ENCODE data around the gene TRIO.
"Not testable (repeated sequence)": the region's sequence is repeated elsewhere in the genome, so short reads cannot be mapped to it uniquely, and the experiment has no call there.

Gene TRIO

DNA sequence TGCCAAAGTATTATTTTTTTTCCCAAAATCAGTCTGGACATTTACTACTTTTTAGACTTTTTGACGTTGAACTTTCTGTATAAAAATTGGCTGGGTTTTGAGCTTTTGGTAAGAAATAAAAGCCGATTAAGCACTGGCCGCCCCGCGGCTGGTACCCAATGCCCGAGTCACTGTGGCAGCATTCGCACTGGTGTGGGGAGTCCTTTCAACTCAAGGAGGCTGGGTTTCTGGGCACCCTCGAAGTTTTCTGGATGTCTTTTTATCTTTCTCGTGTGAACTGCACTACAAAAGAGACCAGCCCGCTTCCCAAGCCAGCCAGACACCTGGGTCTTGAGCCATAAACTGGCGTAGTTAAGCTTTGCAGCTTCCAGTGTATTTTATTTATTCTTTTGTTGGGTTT is 366.4 kb downstream of the TRIO start:
- DNase-seq (ENCODE audit: low spot score) = no peak

- DNase-seq (ENCODE audit: low spot score) = no peak
Measured at GRCh38 chr5:14510156-14510734, 367.1 kb downstream of the TRIO start.

GRCh38 chr5:14510880-14511279 is 367.7 kb downstream of the TRIO start:
- no peak for DNase-seq (ENCODE audit: low spot score)

DNA sequence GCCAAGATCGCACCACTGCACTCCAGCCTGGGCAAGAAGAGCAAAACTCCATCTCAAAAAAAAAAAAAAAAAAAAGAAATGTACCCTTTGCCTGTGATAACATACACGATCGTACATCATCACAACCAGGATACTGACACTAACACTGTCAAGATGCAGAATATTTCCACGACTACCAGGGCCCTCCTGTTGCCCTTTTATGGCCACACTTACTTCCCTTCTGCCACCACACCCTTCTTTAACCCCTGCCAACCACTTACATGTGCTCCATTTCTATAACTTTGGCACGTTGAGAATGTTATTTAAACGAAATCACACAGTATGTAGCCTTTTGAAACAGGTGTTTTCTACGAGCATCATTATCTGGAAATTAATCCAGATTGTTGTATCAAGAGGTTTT is 369.4 kb downstream of the TRIO start:
- DNase-seq (ENCODE audit: low spot score) = no peak

DNA sequence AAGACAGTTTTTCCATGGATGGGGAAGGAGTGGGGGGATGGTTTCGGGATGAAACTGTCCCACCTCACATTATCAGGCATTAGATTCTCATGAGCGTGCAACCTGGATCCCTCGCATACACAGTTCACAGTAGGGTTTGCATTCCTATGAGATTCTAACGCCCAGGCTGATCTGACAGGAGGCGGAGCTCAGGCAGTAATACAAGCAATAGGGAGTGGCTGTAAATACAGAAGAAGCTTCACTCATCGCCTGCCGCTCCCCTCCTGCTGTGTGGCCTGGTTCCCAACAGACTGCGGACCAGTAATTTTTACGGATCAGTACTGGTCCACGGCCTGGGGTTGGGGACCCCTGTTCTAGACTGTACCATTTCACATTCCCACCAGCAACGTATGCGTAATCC is 370.1 kb downstream of the TRIO start:
- no peak for DNase-seq (ENCODE audit: low spot score)

GRCh38 chr5:14516901-14517300 is 373.8 kb downstream of the TRIO start:
- DNase-seq (ENCODE audit: low spot score) = no peak

DNA sequence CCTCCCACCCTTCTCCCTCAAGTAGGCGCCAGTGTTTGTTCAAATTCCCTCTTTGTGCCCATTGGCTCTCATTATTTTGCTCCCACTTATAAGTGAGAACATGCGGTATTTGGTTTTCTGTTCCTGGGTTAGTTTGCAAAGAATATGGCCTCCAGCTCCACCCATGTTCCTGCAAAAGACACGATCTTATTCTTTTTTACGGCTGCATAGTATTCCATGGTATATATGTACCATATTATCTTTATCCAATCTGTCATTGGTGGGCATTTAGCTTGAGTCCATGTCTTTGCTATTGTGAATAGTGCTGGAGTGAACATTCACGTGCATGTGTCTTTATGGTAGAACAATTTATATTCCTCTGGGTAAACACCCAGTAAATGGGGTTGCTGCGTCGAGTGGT is 375.5 kb downstream of the TRIO start:
- DNase-seq (ENCODE audit: low spot score) = no peak

DNA sequence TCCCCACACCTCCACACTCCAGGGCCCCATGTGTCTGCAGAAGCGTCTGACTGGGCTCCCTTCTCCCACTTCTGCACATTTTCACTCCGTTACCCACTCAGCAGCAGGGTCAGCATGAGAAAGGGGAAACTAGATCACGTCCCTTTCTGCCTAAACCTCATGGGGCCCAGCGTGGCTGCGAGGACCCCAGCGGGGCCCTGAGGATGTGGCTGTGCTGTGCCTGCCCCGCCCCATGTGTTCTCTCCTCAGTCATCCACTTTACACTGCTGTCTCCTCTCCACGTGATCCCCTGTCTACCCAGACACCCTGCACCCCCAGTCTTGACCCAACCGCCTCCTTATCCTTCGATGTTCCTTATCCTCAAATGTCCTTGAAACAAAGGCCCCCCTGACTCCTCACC is 378.6 kb downstream of the TRIO start:
- DNase-seq (ENCODE audit: low spot score) = no peak

- DNase-seq (ENCODE audit: low spot score) = no peak
Measured at GRCh38 chr5:14522721-14523120, 379.6 kb downstream of the TRIO start.

- DNase-seq (ENCODE audit: low spot score) = no peak
Measured at GRCh38 chr5:14523243-14524034, 380.3 kb downstream of the TRIO start.

- DNase-seq (ENCODE audit: low spot score) = no peak
Measured at GRCh38 chr5:14525397-14525796, 382.3 kb downstream of the TRIO start.

DNA sequence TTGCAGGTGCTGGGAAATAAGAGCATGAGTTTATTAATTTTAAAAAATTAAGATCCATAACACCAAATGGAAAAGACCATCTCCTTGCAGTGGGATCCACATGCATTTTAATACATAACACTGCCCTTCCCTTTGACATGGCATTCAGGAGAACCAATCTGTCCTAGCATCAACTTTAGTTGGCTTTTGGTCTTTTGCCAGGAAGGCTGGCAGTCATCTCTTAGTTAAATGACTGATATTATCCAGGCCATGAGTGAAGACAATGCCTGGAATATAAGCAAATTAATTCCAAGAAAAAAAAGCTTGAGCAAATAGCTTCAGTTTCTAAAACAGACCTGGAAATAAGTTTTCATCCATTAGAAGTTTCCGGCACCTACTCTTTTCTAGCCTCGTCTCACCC is 383.4 kb downstream of the TRIO start:
- DNase-seq (ENCODE audit: low spot score) = no peak

DNA sequence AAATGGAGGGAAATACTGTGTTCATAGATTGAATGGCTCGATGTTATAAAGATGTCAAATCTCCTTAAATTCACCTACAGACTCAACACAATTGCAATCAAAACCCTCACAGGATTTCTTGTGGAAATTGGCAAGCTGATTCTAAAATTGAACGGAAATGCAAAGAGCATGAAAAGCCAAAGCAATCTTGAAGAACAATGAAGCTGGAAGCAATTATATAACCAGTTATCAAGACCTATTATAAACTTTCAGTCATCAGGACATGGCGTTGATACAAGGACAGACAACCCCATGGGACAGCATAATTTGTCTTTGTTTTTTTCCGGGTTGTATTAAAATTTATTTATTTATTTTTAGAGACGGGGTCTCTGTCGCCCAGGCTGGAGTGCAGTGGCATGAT is 385.0 kb downstream of the TRIO start:
- no peak for DNase-seq (ENCODE audit: low spot score)

DNA sequence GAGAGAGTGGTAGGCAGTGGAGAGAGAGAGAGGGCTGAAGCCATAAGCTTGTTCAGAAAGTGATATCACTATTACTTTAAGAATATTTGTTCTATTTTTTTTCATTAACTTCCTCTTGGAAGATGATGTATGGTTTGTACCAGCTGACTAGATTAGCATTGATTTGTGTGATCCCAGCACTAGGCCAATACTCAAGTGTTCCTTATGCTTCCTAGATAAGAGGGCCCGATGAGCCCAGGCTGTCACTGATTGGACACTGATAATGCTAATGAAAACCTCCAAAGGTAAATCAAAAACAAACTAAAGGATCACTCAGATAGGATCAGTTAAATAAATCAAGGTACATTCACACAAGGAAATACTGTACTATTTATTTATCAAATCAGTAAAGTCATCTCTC is 385.8 kb downstream of the TRIO start:
- no peak for DNase-seq (ENCODE audit: low spot score)

GRCh38 chr5:14531668-14532067 is 388.5 kb downstream of the TRIO start:
- DNase-seq (ENCODE audit: low spot score) = no peak

DNA sequence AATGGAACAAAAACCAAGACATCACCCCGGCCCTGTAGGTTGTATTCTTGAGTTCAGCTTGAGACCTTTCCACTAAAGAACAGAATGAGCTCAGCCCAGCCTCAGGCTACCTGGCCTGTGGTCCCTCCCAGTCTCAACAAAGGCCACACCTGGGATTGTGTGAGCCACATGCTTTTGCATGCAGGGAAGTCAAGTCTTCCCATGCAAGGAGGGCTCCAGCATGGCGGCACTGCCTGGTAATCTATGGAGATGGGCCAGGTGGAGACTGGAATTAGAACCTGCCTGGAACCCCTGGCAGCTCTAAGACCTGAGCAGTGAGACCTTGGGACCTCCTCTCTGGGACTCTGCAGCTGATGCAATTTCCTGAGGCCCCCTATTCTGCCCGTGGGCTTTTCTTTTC is 389.0 kb downstream of the TRIO start:
- no peak for DNase-seq (ENCODE audit: low spot score)

DNA sequence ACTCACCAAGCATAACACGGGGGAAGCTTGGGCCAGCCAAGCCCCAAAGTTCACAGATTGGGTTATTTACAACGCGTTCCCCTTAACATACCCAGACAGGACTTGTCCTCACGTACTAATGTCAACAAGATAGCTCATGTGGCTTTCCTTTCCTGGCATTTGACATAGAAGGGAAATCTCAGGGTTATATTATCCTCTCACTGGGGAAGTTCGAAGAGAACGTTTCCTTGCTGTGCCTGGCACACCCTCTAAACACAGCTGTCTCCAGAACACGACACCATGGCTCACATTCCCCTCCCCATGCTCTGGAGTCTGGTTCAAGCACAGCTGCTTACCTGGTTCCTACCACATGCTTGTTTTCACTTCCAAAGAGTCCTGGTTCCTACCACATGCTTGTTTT is 391.6 kb downstream of the TRIO start:
- DNase-seq (ENCODE audit: low spot score) = no peak

GRCh38 chr5:14545308-14545707 is 402.2 kb downstream of the TRIO start:
- no peak for DNase-seq (ENCODE audit: low spot score)

DNA sequence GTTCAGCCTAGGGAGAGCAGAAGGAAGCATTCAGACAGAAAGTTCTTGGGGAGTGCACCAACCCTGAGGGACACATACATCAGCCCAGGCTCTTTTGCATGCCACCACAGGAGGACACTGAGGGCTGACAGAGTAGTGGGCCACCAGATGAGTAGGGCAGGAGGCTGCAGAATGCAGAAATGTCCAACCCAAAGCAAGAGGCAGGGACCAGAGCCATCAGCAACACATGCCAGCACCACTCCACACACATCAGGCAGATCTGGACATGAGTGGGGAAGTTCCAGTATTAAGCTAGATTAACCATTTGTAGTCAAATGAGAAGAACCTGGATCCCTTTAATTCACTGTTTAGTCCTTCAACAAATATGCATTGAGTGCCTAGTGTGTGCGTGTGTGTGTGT is 402.7 kb downstream of the TRIO start:
- no peak for DNase-seq (ENCODE audit: low spot score)

GRCh38 chr5:14547666-14548065 is 404.5 kb downstream of the TRIO start:
- no peak for DNase-seq (ENCODE audit: low spot score)

GRCh38 chr5:14551211-14551610 is 408.1 kb downstream of the TRIO start:
- DNase-seq (ENCODE audit: low spot score) = no peak

DNA sequence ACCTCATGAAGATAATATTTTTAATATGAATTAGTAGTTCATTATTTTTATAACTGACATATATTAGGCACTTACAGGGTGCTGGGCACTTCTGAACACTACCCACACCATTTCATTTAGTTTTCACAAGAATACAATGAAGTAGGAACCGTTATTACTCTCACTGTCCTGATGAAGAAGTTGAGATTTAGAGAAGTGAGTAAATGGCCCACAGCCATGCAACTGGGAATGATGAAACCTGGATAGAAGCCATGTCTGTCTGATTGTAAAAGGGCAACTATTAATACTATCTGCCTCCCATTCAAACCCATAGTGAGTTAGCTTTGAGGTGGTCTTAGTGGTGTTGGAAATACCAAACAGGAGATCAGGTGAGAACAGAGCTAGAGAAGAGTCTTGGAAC is 408.9 kb downstream of the TRIO start:
- no peak for DNase-seq (ENCODE audit: low spot score)

- DNase-seq (ENCODE audit: low spot score) = not testable (repeated sequence)
Measured at GRCh38 chr5:14554288-14554687, 411.1 kb downstream of the TRIO start.

- no peak for DNase-seq (ENCODE audit: low spot score)
Measured at GRCh38 chr5:14556015-14556414, 412.9 kb downstream of the TRIO start.
